Vagina (tissue), 2 donors: Measurements from ENCODE around the gene RMI2. TPM values are rescaled to one million over a fixed set of nuclear protein-coding genes. Genes with fewer than 3 reads are reported as not detected.

Source experiments
- DNase-seq, 2 donors: peaks; one replicate each; pipeline ENCODE4 v3.0.0-alpha.2; 2017; ENCODE audit errors: extremely low spot score in 2 of 2
- H3K27ac ChIP-seq: fragments of 200-600 bp; sonication (generic); one replicate; pipeline ENCODE4 v1.5.1; 2019
- H3K27me3 ChIP-seq: fragments of 200-600 bp; sonication (generic); one replicate; pipeline ENCODE4 v1.5.1; 2019
- H3K36me3 ChIP-seq, 2 donors: fragments of 200-600 bp; sonication (generic); one replicate each; pipeline ENCODE4 v1.5.1; 2017 to 2019
- H3K4me1 ChIP-seq: fragments of 200-600 bp; sonication (generic); one replicate; pipeline ENCODE4 v1.5.1; 2019
- H3K4me3 ChIP-seq, 2 donors: fragments of 200-600 bp; sonication (generic); 1 replicate in 1 of 2; 2 replicates in 1 of 2; pipeline ENCODE4 v1.5.1; 2016 to 2019
- H3K9me3 ChIP-seq: fragments of 200-600 bp; sonication (generic); one replicate; pipeline ENCODE4 v1.5.1; 2019
- POLR2A ChIP-seq, 2 donors: fragments of 450-650 bp; IDR thresholded peaks; one replicate each; pipeline ENCODE4 v1.6.1; 2017; ENCODE audit warnings: antibody characterized with exemption in 2 of 2, mild to moderate bottlenecking in 2 of 2, moderate library complexity in 2 of 2
- POLR2AphosphoS5 ChIP-seq, 2 donors: sonication (generic); formaldehyde crosslinking; IDR thresholded peaks; one replicate each; pipeline ENCODE4 v1.9.0; 2017; ENCODE audit warnings: antibody characterized with exemption in 2 of 2, mild to moderate bottlenecking in 2 of 2, low read depth in 1 of 2; ENCODE audit not compliant: insufficient read depth in 1 of 2
- intact Hi-C: fragments of 100-400 bp; cut with DNase I; formaldehyde crosslinking; loops from one replicate; pipeline ENCODE4 v1.15.1; 2023
- total RNA-seq: library from RNA; depleted of rRNA; stranded (reverse); fragments of >200 nt; gene quantifications from one replicate; pipeline ENCODE4 v1.2.3, GENCODE V29; 2016
- TF ChIP-seq, protein P1 (sequence below), 3 experiments: fragments of 450-650 bp in 2 of 3; fragments of 200-600 bp in 1 of 3; sonication (generic) in 1 of 3; IDR thresholded peaks; one replicate each; pipeline ENCODE4 v1.5.1; 2017 to 2019; ENCODE audit warnings: antibody characterized with exemption in 3 of 3, mild to moderate bottlenecking in 2 of 3, moderate library complexity in 2 of 3

RMI2 gene
- total RNA-seq, 1 donor from 2014 or later, result 0.74 TPM

DNA sequence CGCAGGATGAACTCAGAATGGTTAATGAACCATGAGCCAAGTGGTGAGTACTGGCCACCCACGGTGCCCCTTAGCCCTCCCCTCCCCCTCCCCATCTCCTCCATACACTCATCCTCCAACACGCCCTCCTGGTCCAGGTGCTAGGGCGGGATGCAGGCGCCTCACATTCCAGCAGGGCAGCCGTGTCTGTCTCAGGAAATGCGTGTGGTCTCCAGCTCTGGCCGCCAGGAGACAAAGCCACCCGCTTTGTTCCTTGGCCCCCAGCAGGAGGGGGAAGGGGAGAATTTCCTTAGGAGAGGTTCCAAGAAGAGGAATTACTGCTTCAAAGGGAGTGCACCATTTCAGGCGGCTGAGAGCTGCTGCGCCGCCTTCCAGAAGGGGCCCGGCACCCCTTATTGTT is 29.7 kb upstream of the RMI2 start:
- intact Hi-C loops, result no loop called here
- Histone ChIP-seq H3K27me3 (no peaks in the 10 kb centered on the region), H3K9me3 (no peaks in the 10 kb centered on the region), H3K36me3 (no peaks in the 10 kb centered on the region), H3K27ac (no peak overlapping the region), H3K4me1 (peaks cover 14% of the 10 kb centered on the region), H3K4me3 (no peak overlapping the region)
- TF ChIP-seq, protein P1, sequence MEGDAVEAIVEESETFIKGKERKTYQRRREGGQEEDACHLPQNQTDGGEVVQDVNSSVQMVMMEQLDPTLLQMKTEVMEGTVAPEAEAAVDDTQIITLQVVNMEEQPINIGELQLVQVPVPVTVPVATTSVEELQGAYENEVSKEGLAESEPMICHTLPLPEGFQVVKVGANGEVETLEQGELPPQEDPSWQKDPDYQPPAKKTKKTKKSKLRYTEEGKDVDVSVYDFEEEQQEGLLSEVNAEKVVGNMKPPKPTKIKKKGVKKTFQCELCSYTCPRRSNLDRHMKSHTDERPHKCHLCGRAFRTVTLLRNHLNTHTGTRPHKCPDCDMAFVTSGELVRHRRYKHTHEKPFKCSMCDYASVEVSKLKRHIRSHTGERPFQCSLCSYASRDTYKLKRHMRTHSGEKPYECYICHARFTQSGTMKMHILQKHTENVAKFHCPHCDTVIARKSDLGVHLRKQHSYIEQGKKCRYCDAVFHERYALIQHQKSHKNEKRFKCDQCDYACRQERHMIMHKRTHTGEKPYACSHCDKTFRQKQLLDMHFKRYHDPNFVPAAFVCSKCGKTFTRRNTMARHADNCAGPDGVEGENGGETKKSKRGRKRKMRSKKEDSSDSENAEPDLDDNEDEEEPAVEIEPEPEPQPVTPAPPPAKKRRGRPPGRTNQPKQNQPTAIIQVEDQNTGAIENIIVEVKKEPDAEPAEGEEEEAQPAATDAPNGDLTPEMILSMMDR (IDR thresholded peaks at IDR 0.05), result no peak
- TF ChIP-seq POLR2AphosphoS5 (IDR thresholded peaks at IDR 0.05; ENCODE audit: insufficient read depth in 1 of 2, low read depth in 1 of 2), result no peak
- no peak for DNase-seq

DNA sequence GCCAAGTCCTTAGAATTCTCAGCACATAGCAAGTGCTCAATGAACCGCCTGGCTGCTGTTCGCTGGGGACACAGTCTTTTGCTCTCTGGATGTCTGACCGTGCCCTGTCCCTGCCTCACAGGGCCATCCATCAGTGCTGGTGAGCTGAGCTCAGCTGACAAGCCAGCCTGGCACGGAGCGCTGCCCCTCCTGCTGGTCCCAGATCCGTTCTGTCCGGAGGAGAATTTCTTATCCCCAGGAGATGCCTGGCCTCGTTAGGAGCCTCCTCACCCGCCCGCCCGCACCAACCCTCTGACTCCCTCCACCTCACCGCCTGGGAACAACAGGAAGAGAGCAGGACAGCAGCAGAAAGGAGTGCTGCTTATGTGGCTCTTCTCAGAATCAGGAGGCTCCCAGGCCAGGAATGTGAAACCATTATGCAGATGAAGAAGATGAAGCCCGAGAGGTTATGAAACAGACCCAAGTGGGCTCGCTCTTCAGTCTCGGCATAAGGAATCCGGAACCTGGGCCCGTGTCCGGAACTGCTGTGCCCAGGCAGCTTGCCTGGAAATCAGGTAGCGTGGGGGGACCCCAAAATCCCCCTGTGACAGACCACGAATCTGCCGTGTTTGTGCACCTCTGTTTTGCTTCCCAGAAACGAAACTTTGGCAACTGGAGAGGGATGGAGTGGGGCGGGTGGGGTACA is 28.8 kb upstream of the RMI2 start:
- DNase-seq, result no peak

DNA sequence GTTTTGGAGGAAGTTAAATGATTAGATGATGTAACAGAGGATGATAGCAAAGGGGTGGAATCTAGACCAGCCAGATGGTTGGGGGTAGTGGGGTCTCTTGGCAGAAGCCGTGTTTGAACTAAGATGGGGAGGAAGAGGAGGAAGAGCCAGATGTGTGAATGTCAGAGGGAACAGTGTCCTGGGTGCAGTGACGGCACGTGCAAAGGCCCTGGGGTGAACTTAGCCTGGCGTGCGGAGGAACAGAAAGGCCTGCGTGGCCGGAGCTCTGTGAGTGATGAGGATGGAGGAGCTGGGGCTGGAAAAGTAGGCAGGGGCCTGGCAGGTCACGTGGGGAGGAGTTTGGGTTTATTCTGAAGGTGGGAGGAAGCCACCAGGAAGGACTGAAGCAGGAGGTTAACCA is 26.4 kb upstream of the RMI2 start:
- intact Hi-C loops, result no loop called here
- no peaks in the 10 kb centered on the region for H3K27me3 ChIP-seq
- H3K4me3 ChIP-seq, result no peak overlapping the region
- no peak overlapping the region for H3K27ac ChIP-seq
- no peak for DNase-seq
- H3K9me3 ChIP-seq, result no peaks in the 10 kb centered on the region
- H3K4me1 ChIP-seq, result no peaks in the 10 kb centered on the region
- TF ChIP-seq POLR2A (IDR thresholded peaks at IDR 0.05) (no peak), POLR2AphosphoS5 (IDR thresholded peaks at IDR 0.05; ENCODE audit: insufficient read depth in 1 of 2, low read depth in 1 of 2) (no peak)
- TF ChIP-seq, protein P1 (IDR thresholded peaks at IDR 0.05), result no peak
- no peaks in the 10 kb centered on the region for H3K36me3 ChIP-seq

More for the DNA sequence above, 28.8 kb upstream of the RMI2 start:
- TF ChIP-seq, protein P1 (IDR thresholded peaks at IDR 0.05), result no peak
- TF ChIP-seq POLR2AphosphoS5 (IDR thresholded peaks at IDR 0.05; ENCODE audit: insufficient read depth in 1 of 2, low read depth in 1 of 2) (no peak), POLR2A (IDR thresholded peaks at IDR 0.05) (no peak)
- Histone ChIP-seq H3K27me3 (no peaks in the 10 kb centered on the region), H3K9me3 (no peaks in the 10 kb centered on the region), H3K27ac (no peak overlapping the region), H3K4me3 (no peak overlapping the region), H3K36me3 (no peaks in the 10 kb centered on the region), H3K4me1 (peaks cover 14% of the 10 kb centered on the region)
- intact Hi-C loops, result no loop called here

DNA sequence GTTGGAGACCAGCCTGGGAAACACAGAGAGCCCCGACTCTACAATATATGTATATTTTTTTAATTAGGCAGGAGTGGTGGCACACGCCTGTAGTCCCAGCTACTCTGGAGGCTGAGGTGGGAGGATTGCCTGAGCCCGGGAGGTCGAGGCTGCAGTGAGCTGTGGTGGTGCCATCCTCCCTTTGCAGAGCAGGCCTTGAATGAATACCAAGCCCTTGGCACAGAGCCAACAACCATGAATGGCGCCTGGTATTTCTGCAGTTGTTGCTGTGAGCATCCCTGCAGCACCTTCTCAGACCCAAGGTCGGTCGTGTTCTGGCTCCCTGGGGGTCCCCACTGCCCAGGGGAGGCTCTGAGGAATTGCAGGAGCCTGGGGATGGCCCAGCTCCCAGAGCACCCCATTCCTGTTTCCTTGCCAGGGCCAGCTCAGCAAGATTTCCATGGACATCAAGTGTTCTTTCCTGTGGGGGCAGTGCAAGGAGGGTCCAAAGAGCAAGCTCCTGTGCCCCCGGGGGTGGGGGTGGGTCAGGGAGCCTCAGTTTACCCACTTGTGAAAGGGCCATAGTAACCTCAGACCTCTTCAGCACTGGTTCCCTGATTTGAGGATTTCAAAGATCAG is 25.6 kb upstream of the RMI2 start:
- Histone ChIP-seq H3K36me3 (no peaks in the 10 kb centered on the region), H3K4me3 (no peak overlapping the region), H3K27me3 (no peaks in the 10 kb centered on the region), H3K27ac (no peak overlapping the region), H3K9me3 (no peaks in the 10 kb centered on the region), H3K4me1 (no peaks in the 10 kb centered on the region)
- TF ChIP-seq, protein P1 (IDR thresholded peaks at IDR 0.05), result no peak
- TF ChIP-seq POLR2AphosphoS5 (IDR thresholded peaks at IDR 0.05; ENCODE audit: insufficient read depth in 1 of 2, low read depth in 1 of 2) (no peak), POLR2A (IDR thresholded peaks at IDR 0.05) (no peak)
- intact Hi-C loops, result no loop called here
- no peak for DNase-seq

DNA sequence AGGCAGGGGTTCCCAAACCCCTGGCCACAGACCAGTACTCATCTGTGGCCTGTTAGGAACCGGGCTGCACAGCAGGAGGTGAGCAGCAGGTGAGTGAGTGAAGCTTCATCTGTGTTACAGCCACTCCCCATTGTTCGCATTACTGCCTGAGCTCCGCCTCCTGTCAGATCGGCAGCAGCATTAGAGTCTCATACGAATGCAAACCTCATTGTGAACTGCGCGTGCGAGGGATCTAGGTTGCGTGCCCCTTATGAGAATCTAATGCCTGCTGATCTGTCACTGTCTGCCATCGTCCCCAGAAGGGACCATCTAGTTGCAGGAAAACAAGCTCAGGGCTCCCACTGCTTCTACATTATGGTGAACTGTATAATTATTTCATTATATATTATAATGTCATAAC is 25.1 kb upstream of the RMI2 start:
- Histone ChIP-seq H3K4me1 (no peaks in the 10 kb centered on the region), H3K27ac (no peak overlapping the region), H3K36me3 (no peaks in the 10 kb centered on the region), H3K9me3 (no peaks in the 10 kb centered on the region), H3K27me3 (no peaks in the 10 kb centered on the region), H3K4me3 (no peak overlapping the region)
- intact Hi-C loops, result no loop called here
- TF ChIP-seq, protein P1 (IDR thresholded peaks at IDR 0.05), result no peak
- TF ChIP-seq POLR2A (IDR thresholded peaks at IDR 0.05), result no peak
- DNase-seq, result no peak
